Vagina (tissue), 2 donors: Measurements from ENCODE around the gene SOHLH1. TPM values are rescaled to one million over a fixed set of nuclear protein-coding genes. Genes with fewer than 3 reads are reported as not detected.

Experiments
- DNase-seq, 2 donors: peaks; one replicate each; pipeline ENCODE4 v3.0.0-alpha.2; 2017; ENCODE audit errors: extremely low spot score in 2 of 2
- H3K27ac ChIP-seq: fragments of 200-600 bp; sonication (generic); one replicate; pipeline ENCODE4 v1.5.1; 2019
- H3K27me3 ChIP-seq: fragments of 200-600 bp; sonication (generic); one replicate; pipeline ENCODE4 v1.5.1; 2019
- H3K36me3 ChIP-seq, 2 donors: fragments of 200-600 bp; sonication (generic); one replicate each; pipeline ENCODE4 v1.5.1; 2017 to 2019
- H3K4me1 ChIP-seq: fragments of 200-600 bp; sonication (generic); one replicate; pipeline ENCODE4 v1.5.1; 2019
- H3K4me3 ChIP-seq, 2 donors: fragments of 200-600 bp; sonication (generic); 1 replicate in 1 of 2; 2 replicates in 1 of 2; pipeline ENCODE4 v1.5.1; 2016 to 2019
- H3K9me3 ChIP-seq: fragments of 200-600 bp; sonication (generic); one replicate; pipeline ENCODE4 v1.5.1; 2019
- POLR2A ChIP-seq, 2 donors: fragments of 450-650 bp; IDR thresholded peaks; one replicate each; pipeline ENCODE4 v1.6.1; 2017; ENCODE audit warnings: antibody characterized with exemption in 2 of 2, mild to moderate bottlenecking in 2 of 2, moderate library complexity in 2 of 2
- POLR2AphosphoS5 ChIP-seq, 2 donors: sonication (generic); formaldehyde crosslinking; IDR thresholded peaks; one replicate each; pipeline ENCODE4 v1.9.0; 2017; ENCODE audit warnings: antibody characterized with exemption in 2 of 2, mild to moderate bottlenecking in 2 of 2, low read depth in 1 of 2; ENCODE audit not compliant: insufficient read depth in 1 of 2
- intact Hi-C: fragments of 100-400 bp; cut with DNase I; formaldehyde crosslinking; loops from one replicate; pipeline ENCODE4 v1.15.1; 2023
- total RNA-seq: library from RNA; depleted of rRNA; stranded (reverse); fragments of >200 nt; gene quantifications from one replicate; pipeline ENCODE4 v1.2.3, GENCODE V29; 2016
- TF ChIP-seq, protein P1 (sequence below), 3 experiments: fragments of 450-650 bp in 2 of 3; fragments of 200-600 bp in 1 of 3; sonication (generic) in 1 of 3; IDR thresholded peaks; one replicate each; pipeline ENCODE4 v1.5.1; 2017 to 2019; ENCODE audit warnings: antibody characterized with exemption in 3 of 3, mild to moderate bottlenecking in 2 of 3, moderate library complexity in 2 of 3

SOHLH1 gene
- total RNA-seq, 1 donor from 2014 or later: not detected

DNA sequence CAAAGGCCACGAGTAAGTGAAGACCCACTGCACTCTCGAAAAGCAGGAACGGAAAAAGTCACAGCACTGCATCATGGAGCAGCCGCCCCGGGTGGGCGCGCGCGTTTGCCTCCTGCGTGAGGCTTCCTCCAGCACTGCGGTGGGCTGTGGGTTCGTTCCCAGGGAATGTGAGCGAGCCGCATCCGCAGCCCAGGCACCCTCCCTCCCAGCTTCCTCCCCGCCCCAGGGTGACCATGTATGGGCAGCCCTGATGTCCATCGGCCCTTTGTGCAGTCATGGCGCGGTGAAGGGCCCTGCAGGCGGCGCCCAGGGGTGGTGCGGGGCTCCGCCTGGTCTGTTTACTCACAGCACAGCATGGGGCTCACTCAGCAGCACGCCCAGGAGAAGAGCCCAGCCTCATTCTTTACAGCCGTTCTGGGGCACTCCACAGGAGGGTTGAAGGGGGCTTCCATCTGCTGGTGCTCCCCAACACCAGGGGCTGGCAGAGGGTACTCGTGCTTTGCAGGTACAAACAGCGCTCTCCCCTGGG, 35.4 kb upstream of the SOHLH1 start:
- intact Hi-C loops: no loop called here

DNA sequence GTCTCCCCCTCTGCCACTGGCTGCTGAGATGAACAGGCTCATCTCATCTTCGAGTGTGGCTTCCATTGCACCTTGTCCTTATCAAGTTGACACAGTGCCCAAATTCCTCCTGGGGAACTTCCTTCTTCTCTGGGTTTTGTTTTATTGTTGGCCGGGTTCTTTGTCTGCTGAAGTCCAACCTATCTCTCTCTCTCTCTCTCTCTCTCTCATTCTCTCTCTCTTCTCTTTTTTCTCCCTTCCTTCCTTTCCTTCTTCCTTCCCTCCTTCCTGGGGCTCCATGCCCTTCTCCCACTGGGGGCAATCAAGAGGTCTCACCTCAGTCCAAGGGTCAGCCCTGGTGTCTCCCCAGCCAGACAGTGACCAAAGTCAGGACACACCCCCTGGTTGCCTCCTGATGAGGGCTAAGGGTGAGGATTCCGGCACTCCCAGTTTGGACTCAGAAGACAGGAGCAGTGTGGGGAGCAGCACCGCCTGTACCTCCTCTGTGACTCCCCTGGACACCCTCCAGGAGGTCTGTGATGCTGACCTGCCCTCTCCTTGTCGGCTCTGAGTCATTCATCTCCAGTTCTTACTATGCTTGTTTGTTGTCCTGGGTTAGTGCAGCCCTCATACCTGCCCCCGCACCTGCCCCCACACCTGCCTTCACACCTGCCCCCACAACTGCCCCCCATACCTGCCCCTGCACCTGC, 33.4 kb upstream of the SOHLH1 start:
- H3K27me3 ChIP-seq: no peaks in the 10 kb centered on the region

More for the DNA sequence above, 35.4 kb upstream of the SOHLH1 start:
- Histone ChIP-seq H3K27ac (no peak overlapping the region), H3K4me3 (no peak overlapping the region), H3K27me3 (no peaks in the 10 kb centered on the region), H3K36me3 (no peaks in the 10 kb centered on the region), H3K9me3 (no peaks in the 10 kb centered on the region), H3K4me1 (no peaks in the 10 kb centered on the region)
- no peak for DNase-seq
- TF ChIP-seq, protein P1, sequence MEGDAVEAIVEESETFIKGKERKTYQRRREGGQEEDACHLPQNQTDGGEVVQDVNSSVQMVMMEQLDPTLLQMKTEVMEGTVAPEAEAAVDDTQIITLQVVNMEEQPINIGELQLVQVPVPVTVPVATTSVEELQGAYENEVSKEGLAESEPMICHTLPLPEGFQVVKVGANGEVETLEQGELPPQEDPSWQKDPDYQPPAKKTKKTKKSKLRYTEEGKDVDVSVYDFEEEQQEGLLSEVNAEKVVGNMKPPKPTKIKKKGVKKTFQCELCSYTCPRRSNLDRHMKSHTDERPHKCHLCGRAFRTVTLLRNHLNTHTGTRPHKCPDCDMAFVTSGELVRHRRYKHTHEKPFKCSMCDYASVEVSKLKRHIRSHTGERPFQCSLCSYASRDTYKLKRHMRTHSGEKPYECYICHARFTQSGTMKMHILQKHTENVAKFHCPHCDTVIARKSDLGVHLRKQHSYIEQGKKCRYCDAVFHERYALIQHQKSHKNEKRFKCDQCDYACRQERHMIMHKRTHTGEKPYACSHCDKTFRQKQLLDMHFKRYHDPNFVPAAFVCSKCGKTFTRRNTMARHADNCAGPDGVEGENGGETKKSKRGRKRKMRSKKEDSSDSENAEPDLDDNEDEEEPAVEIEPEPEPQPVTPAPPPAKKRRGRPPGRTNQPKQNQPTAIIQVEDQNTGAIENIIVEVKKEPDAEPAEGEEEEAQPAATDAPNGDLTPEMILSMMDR (IDR thresholded peaks at IDR 0.05): no peak
- no peak for TF ChIP-seq POLR2A (IDR thresholded peaks at IDR 0.05)

DNA sequence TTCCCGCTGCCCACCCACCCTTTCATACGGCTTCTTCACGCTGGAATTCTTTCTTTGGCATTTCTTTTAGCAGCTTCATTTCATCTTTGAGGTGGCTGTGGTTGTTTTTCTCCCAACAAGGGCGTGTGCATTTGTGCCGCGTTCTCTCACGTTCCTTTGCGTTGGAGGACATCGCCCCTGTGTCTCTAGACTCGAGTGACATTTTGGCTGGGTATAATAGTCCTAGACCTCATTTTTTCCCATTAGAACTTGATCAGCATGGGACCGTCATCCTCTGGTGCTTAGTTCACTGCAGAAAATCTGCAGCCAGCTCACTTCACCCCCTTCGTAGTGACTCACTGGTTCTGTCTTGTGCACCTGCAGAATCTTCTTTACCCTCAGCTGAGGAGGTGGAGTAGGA, 32.2 kb upstream of the SOHLH1 start:
- no peaks in the 10 kb centered on the region for H3K27me3 ChIP-seq
- intact Hi-C loops: no loop called here
- no peak for DNase-seq
- H3K4me1 ChIP-seq: no peaks in the 10 kb centered on the region
- no peaks in the 10 kb centered on the region for H3K9me3 ChIP-seq
- no peaks in the 10 kb centered on the region for H3K36me3 ChIP-seq
- no peak overlapping the region for H3K4me3 ChIP-seq
- no peak overlapping the region for H3K27ac ChIP-seq
- no peak for TF ChIP-seq POLR2AphosphoS5 (IDR thresholded peaks at IDR 0.05; ENCODE audit: insufficient read depth in 1 of 2, low read depth in 1 of 2)
- TF ChIP-seq, protein P1 (IDR thresholded peaks at IDR 0.05): no peak
- no peak for TF ChIP-seq POLR2A (IDR thresholded peaks at IDR 0.05)

More for the DNA sequence above, 33.4 kb upstream of the SOHLH1 start:
- no peak for TF ChIP-seq POLR2AphosphoS5 (IDR thresholded peaks at IDR 0.05; ENCODE audit: insufficient read depth in 1 of 2, low read depth in 1 of 2)
- TF ChIP-seq, protein P1 (IDR thresholded peaks at IDR 0.05): no peak
- no peak for TF ChIP-seq POLR2A (IDR thresholded peaks at IDR 0.05)
- DNase-seq: no peak
- Histone ChIP-seq H3K27ac (no peak overlapping the region), H3K9me3 (no peaks in the 10 kb centered on the region), H3K36me3 (no peaks in the 10 kb centered on the region), H3K4me1 (no peaks in the 10 kb centered on the region), H3K4me3 (no peak overlapping the region)
- intact Hi-C loops: no loop called here

DNA sequence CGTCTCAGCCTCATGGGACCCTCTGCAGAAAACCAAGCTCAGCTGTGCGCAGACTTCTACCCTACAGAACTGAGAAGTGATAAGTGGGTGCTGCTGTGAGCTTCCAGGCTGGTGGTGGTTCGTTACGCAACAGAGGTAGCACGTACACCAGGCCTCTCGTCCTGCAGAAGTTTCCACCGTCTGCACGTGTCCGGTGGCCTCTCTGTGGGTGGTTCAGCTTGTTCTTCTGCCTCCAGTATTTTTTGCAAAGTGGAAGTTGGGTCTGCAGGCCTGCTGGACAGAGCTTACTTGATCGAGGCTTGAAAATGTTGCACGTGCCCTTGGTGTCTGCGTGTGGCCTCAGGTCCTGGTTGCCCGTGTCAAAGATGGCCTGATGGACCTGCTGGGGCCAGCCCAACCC, 30.2 kb upstream of the SOHLH1 start:
- DNase-seq: no peak
- intact Hi-C loops: no loop called here
- Histone ChIP-seq H3K36me3 (no peaks in the 10 kb centered on the region), H3K27me3 (no peaks in the 10 kb centered on the region), H3K27ac (no peak overlapping the region), H3K4me3 (no peak overlapping the region), H3K4me1 (no peaks in the 10 kb centered on the region), H3K9me3 (no peaks in the 10 kb centered on the region)
- TF ChIP-seq POLR2A (IDR thresholded peaks at IDR 0.05) (no peak), POLR2AphosphoS5 (IDR thresholded peaks at IDR 0.05; ENCODE audit: insufficient read depth in 1 of 2, low read depth in 1 of 2) (no peak)
- TF ChIP-seq, protein P1 (IDR thresholded peaks at IDR 0.05): no peak

DNA sequence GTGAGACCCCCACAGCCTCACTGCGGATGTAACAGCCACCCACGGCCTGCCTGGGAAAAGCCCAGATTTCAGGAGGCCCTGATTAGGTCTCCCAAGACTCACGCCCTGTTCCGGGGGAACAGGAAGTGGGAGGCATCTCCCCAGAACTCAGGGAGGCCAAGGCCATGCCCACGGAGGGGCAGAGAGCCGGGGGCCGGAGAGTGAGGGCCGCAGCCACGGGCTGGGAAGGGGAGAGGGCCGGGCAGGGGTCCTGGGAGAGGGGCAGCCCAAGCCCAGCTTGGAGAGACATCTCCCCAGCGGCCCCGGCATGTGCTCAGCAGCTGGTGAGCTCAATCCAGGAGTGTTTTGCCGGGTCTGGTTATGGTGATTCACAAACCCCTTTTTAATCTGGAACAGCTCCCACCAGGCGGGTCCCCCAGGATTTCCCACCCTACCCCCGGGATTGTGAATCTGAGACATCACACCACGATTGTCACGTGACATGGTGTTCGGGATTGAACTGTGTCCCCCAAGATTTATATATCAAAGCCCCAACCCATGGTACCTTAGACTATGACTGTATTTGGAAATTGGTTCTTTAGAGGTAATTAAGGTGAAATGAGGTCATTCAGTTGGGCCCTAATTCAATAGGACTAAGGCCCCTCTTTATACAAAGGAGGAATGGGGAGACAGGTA, 29.3 kb upstream of the SOHLH1 start:
- no peak for DNase-seq
- Histone ChIP-seq H3K9me3 (no peaks in the 10 kb centered on the region), H3K27ac (no peak overlapping the region), H3K4me3 (no peak overlapping the region), H3K27me3 (no peaks in the 10 kb centered on the region), H3K36me3 (no peaks in the 10 kb centered on the region), H3K4me1 (no peaks in the 10 kb centered on the region)
- TF ChIP-seq POLR2A (IDR thresholded peaks at IDR 0.05) (no peak), POLR2AphosphoS5 (IDR thresholded peaks at IDR 0.05; ENCODE audit: insufficient read depth in 1 of 2, low read depth in 1 of 2) (no peak)
- TF ChIP-seq, protein P1 (IDR thresholded peaks at IDR 0.05): no peak
- intact Hi-C loops: no loop called here
